Panc1 (cell line): ENCODE measurements around the gene MRPL46. TPM values are rescaled to one million over a fixed set of nuclear protein-coding genes. Genes with fewer than 3 reads are reported as not detected.

Experiments used
- ATAC-seq: fragments of 200-7000 bp; cut with Tn5 transposase; 2 replicates; pipeline ENCODE4 v1.9.1; 2020; ENCODE audit warnings: mild to moderate bottlenecking, moderate library complexity
- BruUV-seq: library from RNA; stranded (reverse); fragments of 400-500 nt; replicated peaks from 2 replicates; lab custom pipeline; 2021; lab: Mats Ljungman, UMichigan
- CTCF ChIA-PET: fragments of 300-600 bp; sonication (Branson Sonifier 250); formaldehyde crosslinking; loops from one replicate; lab custom pipeline; 2022; ENCODE audit warnings: antibody characterized with exemption; lab: Charles Lee
- POLR2A ChIA-PET: fragments of 300-600 bp; sonication (Branson Sonifier 250); formaldehyde crosslinking; loops from one replicate; lab custom pipeline; 2022; ENCODE audit warnings: antibody characterized with exemption; lab: Charles Lee
- DNase-seq: peaks from one replicate; pipeline ENCODE4 v3.0.0-alpha.2; 2010; ENCODE audit warnings: low read depth, low spot score
- H3K27ac ChIP-seq: 2 replicates; pipeline ENCODE4 v1.5.1; 2011; ENCODE audit warnings: mild to moderate bottlenecking, low read length, inconsistent platforms
- H3K27me3 ChIP-seq: fragments of 200-500 bp; sonication (Bioruptor generic); 2 replicates; pipeline ENCODE4 v1.6.0; 2014; ENCODE audit warnings: low read length, inconsistent platforms; ENCODE audit not compliant: control insufficient read depth, insufficient read depth
- H3K36me3 ChIP-seq: fragments of 200-500 bp; sonication (Bioruptor generic); 2 replicates; pipeline ENCODE4 v1.5.1; 2014; ENCODE audit warnings: inconsistent platforms, mild to moderate bottlenecking, low read length, moderate library complexity; ENCODE audit not compliant: control insufficient read depth, insufficient read depth
- H3K4me1 ChIP-seq: 2 replicates; pipeline ENCODE4 v1.5.1; 2011; ENCODE audit warnings: inconsistent platforms, mild to moderate bottlenecking, low read length, moderate library complexity; ENCODE audit not compliant: control insufficient read depth, insufficient read depth
- H3K4me3 ChIP-seq, 2 experiments: 2 replicates each; pipeline ENCODE4 v1.5.1; 2011 to 2012; ENCODE audit warnings: low read depth in 2 of 2, low read length in 2 of 2, mild to moderate bottlenecking in 2 of 2, inconsistent platforms in 1 of 2, moderate library complexity in 1 of 2
- H3K9me3 ChIP-seq: fragments of 200-500 bp; sonication (Bioruptor generic); 2 replicates; pipeline ENCODE4 v1.5.1; 2014; ENCODE audit warnings: low read depth, mild to moderate bottlenecking, inconsistent platforms, low read length, moderate library complexity; ENCODE audit not compliant: control insufficient read depth, insufficient read depth
- POLR2AphosphoS5 ChIP-seq: IDR thresholded peaks from 2 replicates; pipeline ENCODE4 v1.6.1; 2012; ENCODE audit warnings: mild to moderate bottlenecking, low read depth, low read length, moderate library complexity
- SIN3A ChIP-seq: IDR thresholded peaks from 2 replicates; pipeline ENCODE4 v1.6.1; 2012; ENCODE audit warnings: low read depth, mild to moderate bottlenecking, low read length, moderate library complexity, borderline replicate concordance; ENCODE audit not compliant: insufficient read depth
- TCF7L2 ChIP-seq: IDR thresholded peaks from 2 replicates; pipeline ENCODE4 v1.6.1; 2011; ENCODE audit warnings: mild to moderate bottlenecking, low read depth, low read length, inconsistent platforms
- in situ Hi-C: cut with HindIII; loops from 2 replicates; pipeline ENCODE4 v1.10.0; 2016; ENCODE audit warnings: low sequenced_read_pairs, low pct_unique_long_range_greater_than_20kb
- intact Hi-C: fragments of 100-400 bp; cut with micrococcal nuclease; formaldehyde crosslinking; loops from one replicate; pipeline ENCODE4 v1.10.0; 2022; ENCODE audit not compliant: unreplicated experiment
- total RNA-seq: library from RNA; stranded (reverse); gene quantifications from one replicate; pipeline ENCODE4 v1.2.1, GENCODE V29; 2021; ENCODE audit not compliant: unreplicated experiment
- TF ChIP-seq, protein P1 (sequence below): fragments of 450-650 bp; IDR thresholded peaks from 2 replicates; pipeline ENCODE4 v1.5.1; 2017; ENCODE audit warnings: mild to moderate bottlenecking
- TF ChIP-seq, protein P2 (sequence below), 2 experiments: IDR thresholded peaks; 2 replicates each; pipeline ENCODE4 v1.6.1; 2011 to 2012; ENCODE audit warnings: low read depth in 2 of 2, control low read depth in 1 of 2, low read length in 1 of 2, mild to moderate bottlenecking in 1 of 2, moderate library complexity in 1 of 2; ENCODE audit not compliant: insufficient read depth in 1 of 2

Gene MRPL46
- total RNA-seq, 1 experiment from 2014 or later = 31.3 TPM

DNA sequence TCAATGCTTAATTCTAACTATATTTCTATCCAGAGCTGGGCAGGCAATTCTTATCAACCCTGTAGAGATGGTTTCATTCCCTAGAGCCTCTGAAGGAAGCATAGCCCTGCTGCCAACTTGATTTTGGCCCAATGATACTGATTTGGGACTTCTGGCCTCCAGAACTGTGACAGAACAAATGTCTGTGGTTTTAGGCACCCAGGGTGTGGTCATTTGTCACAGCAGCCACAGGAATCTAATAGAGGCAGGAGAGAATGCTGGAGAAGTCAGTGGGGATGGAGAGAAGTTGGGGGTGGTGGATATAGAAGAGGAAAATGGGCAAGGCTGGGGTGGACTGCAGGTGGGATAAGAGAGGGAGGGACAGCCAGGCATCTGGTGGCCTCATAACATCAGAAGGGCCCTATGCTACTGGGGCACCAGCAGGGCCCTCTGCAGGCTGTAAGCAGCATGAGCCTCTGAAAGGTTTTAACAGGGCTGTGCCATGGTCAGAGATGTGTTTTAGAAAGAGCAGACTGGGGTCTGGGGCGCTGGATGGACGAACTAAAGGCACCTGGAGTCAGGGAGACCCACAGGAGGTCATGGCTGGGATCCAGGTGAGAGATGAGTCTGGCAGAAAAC lies 20.1 kb upstream of the MRPL46 start:
- no TSS peak for BruUV-seq
- H3K36me3 ChIP-seq = no peaks in the 10 kb centered on the region
- ATAC-seq (no peak), DNase-seq (no peak)
- H3K27ac ChIP-seq = no peak overlapping the region
- H3K4me3 ChIP-seq = no peak overlapping the region
- ChIA-PET POLR2A (no interaction called here), CTCF (no interaction called here)
- intact Hi-C loops (loop anchor here (10.0 kb wide), 1 partner anchor 348 kb away; no protein-coding TSS in a partner anchor), in situ Hi-C loops (no loop called here)
- TF ChIP-seq POLR2AphosphoS5 (no peak), TCF7L2 (no peak), SIN3A (no peak)
- TF ChIP-seq, protein P1, sequence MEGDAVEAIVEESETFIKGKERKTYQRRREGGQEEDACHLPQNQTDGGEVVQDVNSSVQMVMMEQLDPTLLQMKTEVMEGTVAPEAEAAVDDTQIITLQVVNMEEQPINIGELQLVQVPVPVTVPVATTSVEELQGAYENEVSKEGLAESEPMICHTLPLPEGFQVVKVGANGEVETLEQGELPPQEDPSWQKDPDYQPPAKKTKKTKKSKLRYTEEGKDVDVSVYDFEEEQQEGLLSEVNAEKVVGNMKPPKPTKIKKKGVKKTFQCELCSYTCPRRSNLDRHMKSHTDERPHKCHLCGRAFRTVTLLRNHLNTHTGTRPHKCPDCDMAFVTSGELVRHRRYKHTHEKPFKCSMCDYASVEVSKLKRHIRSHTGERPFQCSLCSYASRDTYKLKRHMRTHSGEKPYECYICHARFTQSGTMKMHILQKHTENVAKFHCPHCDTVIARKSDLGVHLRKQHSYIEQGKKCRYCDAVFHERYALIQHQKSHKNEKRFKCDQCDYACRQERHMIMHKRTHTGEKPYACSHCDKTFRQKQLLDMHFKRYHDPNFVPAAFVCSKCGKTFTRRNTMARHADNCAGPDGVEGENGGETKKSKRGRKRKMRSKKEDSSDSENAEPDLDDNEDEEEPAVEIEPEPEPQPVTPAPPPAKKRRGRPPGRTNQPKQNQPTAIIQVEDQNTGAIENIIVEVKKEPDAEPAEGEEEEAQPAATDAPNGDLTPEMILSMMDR = no peak
- TF ChIP-seq, protein P2, sequence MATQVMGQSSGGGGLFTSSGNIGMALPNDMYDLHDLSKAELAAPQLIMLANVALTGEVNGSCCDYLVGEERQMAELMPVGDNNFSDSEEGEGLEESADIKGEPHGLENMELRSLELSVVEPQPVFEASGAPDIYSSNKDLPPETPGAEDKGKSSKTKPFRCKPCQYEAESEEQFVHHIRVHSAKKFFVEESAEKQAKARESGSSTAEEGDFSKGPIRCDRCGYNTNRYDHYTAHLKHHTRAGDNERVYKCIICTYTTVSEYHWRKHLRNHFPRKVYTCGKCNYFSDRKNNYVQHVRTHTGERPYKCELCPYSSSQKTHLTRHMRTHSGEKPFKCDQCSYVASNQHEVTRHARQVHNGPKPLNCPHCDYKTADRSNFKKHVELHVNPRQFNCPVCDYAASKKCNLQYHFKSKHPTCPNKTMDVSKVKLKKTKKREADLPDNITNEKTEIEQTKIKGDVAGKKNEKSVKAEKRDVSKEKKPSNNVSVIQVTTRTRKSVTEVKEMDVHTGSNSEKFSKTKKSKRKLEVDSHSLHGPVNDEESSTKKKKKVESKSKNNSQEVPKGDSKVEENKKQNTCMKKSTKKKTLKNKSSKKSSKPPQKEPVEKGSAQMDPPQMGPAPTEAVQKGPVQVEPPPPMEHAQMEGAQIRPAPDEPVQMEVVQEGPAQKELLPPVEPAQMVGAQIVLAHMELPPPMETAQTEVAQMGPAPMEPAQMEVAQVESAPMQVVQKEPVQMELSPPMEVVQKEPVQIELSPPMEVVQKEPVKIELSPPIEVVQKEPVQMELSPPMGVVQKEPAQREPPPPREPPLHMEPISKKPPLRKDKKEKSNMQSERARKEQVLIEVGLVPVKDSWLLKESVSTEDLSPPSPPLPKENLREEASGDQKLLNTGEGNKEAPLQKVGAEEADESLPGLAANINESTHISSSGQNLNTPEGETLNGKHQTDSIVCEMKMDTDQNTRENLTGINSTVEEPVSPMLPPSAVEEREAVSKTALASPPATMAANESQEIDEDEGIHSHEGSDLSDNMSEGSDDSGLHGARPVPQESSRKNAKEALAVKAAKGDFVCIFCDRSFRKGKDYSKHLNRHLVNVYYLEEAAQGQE (IDR thresholded peaks at IDR 0.05; ENCODE audit: insufficient read depth in 1 of 2, low read depth in 2 of 2, low read length in 1 of 2) = no peak
- no peaks in the 10 kb centered on the region for H3K9me3 ChIP-seq
- H3K27me3 ChIP-seq = no peaks in the 10 kb centered on the region
- H3K4me1 ChIP-seq = no peaks in the 10 kb centered on the region

DNA sequence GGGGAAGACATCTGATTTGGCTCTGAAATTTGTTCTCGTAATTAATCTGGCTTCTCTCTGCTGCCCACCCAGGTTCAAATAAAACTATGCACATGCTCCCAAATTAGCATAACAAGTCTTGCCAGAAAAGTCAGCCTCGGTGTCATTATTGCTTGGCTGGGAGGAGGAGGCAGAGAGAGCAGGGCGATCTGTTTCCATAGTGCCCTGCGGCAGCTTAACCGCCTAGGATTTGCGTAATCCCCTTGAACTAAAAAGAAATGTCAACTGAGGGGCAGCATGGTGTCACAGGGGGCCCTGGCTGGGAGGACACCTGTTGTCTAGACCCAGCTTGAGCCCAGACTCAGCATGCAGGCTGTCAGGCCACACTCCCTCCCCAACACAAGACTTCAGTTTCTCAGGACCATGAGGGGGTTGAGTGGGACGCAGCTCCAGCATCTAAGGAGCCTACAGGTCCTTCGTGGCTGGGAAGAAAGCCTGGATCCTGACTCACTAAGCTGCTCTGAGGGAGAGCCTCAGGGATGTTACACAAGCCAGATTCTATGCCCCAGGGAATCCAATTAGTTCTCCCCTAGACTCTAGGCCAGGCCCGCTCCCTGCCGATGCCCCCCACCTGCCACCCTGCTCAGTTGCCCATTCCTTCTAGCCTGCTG lies 17.6 kb upstream of the MRPL46 start:
- H3K4me1 ChIP-seq = no peaks in the 10 kb centered on the region
- H3K27me3 ChIP-seq = no peaks in the 10 kb centered on the region
- ATAC-seq (no peak), DNase-seq (no peak)
- H3K36me3 ChIP-seq = no peaks in the 10 kb centered on the region
- in situ Hi-C loops = no loop called here
- POLR2A ChIA-PET = no interaction called here
- CTCF ChIA-PET = no interaction called here
- H3K27ac ChIP-seq = no peak overlapping the region
- no peak overlapping the region for H3K4me3 ChIP-seq
- no peaks in the 10 kb centered on the region for H3K9me3 ChIP-seq
- intact Hi-C loops = loop anchor here (10.0 kb wide), 1 partner anchor 350 kb away; no protein-coding TSS in a partner anchor
- no TSS peak for BruUV-seq
- TF ChIP-seq, protein P1 = no peak
- no peak for TF ChIP-seq SIN3A
- TF ChIP-seq POLR2AphosphoS5 = no peak
- TF ChIP-seq, protein P2 (IDR thresholded peaks at IDR 0.05; ENCODE audit: insufficient read depth in 1 of 2, low read depth in 2 of 2, low read length in 1 of 2) = no peak
- no peak for TF ChIP-seq TCF7L2
